ENCODE data around the gene POLR1A. TPM values are rescaled to one million over a fixed set of nuclear protein-coding genes. Genes with fewer than 3 reads are reported as not detected.

Gene POLR1A
- total and polyA plus RNA-seq, 2 of the 8 experiments (the other 6 are each of a cell fraction or from before 2014, with no cell fraction given): 8.9 to 58.1 TPM

GRCh38 chr2:86044045-86044444, 61.6 kb downstream of the POLR1A start:
- no peak overlapping the region for H2AFZ ChIP-seq (ENCODE audit: low read length)
- H4K20me1 ChIP-seq (replicated peaks in 1 of 2; ENCODE audit: control insufficient read depth in 1 of 2, insufficient read depth in 2 of 2, low read length in 2 of 2): peaks cover 5 to 6% of the 10 kb centered on the region in 2 experiments
- POLR2A ChIA-PET (ENCODE audit: partially characterized antibody): interaction anchor here (1.6 kb wide), 1 partner anchor 82 kb away, joined by 4 read pairs; no protein-coding TSS in a partner anchor
- H3K4me2 ChIP-seq (ENCODE audit: insufficient read depth in 1 of 2, low read depth in 2 of 2, low read length in 2 of 2): no peak overlapping the region
- H2BK120ac ChIP-seq (replicated peaks; ENCODE audit: low read depth, low read length): no peak overlapping the region
- no peak overlapping the region for H3K4me3 ChIP-seq (ENCODE audit: extremely low read depth in 1 of 4, insufficient read depth in 2 of 4, low read depth in 3 of 4, low read length in 4 of 4)
- CTCF ChIA-PET (ENCODE audit: partially characterized antibody): interaction anchor here (1.1 kb wide), 2 partner anchors 35 to 204 kb away, joined by 3 read pairs; no protein-coding TSS in a partner anchor
- H4K5ac ChIP-seq (ENCODE audit: insufficient read length, low read depth, low read length): no peak overlapping the region
- H3K4me1 ChIP-seq (replicated peaks in 1 of 4; ENCODE audit: control insufficient read depth in 3 of 4, insufficient read depth in 4 of 4, low read length in 3 of 4): no peaks in the 10 kb centered on the region
- peak overlapping the region; percentile 58; the same call in 1 of the 2 replicates for H4K8ac ChIP-seq (ENCODE audit: extremely low read depth, insufficient read depth, low read length)
- no peaks in the 10 kb centered on the region for H3K79me2 ChIP-seq (ENCODE audit: control insufficient read depth in 1 of 2, insufficient read depth in 2 of 2, low read length in 2 of 2)
- H2AK5ac ChIP-seq (ENCODE audit: low read depth, low read length): no peak overlapping the region
- no peak overlapping the region for H3K4ac ChIP-seq (replicated peaks; ENCODE audit: insufficient read length, low read depth, low read length)
- no peak overlapping the region for H3K9ac ChIP-seq (replicated peaks in 1 of 4; ENCODE audit: extremely low read depth in 1 of 4, low read depth in 3 of 4, low read length in 3 of 4)
- no peak overlapping the region for H2BK15ac ChIP-seq (ENCODE audit: low read length)
- H3K56ac ChIP-seq (replicated peaks; ENCODE audit: insufficient read length, low read depth, low read length): no peak overlapping the region
- no peak overlapping the region for H3K14ac ChIP-seq (ENCODE audit: insufficient read length)
- H2BK12ac ChIP-seq (ENCODE audit: low read depth, low read length): no peak overlapping the region
- H3K23me2 ChIP-seq (ENCODE audit: low read depth, low read length): no peaks in the 10 kb centered on the region
- H3K27ac ChIP-seq (ENCODE audit: low read depth, low read length): no peak overlapping the region
- 92% methylated on average over 12 of the region's 12 CpGs; no CpG with 5 or more reads in 1 of the 2 experiments for WGBS, 2 experiments (ENCODE audit: extremely low coverage in 1 of 2, insufficient coverage in 1 of 2, insufficient read length in 1 of 2, insufficient replicate concordance in 2 of 2, low coverage in 1 of 2, low lambda C conversion rate in 2 of 2, missing lambda C conversion rate in 1 of 2)
- no peaks in the 10 kb centered on the region for H3K9me3 ChIP-seq (ENCODE audit: insufficient read depth in 2 of 2, low read depth in 1 of 2, low read length in 1 of 2)
- H3K18ac ChIP-seq (ENCODE audit: extremely low read depth, low read length): no peak overlapping the region
- TF ChIP-seq CHD2 (IDR thresholded peaks at IDR 0.05; ENCODE audit: low read length) (no peak), EZH2 (IDR thresholded peaks at IDR 0.05; ENCODE audit: low read depth, low read length, severe bottlenecking) (no peak), TEAD4 (IDR thresholded peaks at IDR 0.05; ENCODE audit: low read depth, low read length) (no peak), BCL11A (IDR thresholded peaks at IDR 0.05; ENCODE audit: low read depth in 2 of 2, low read length in 2 of 2) (no peak), ATF2 (IDR thresholded peaks at IDR 0.05; ENCODE audit: low read length) (no peak), POLR2A (IDR thresholded peaks at IDR 0.05; ENCODE audit: control extremely low read depth in 1 of 2, low read depth in 2 of 2, low read length in 2 of 2) (no peak), SIX5 (IDR thresholded peaks at IDR 0.05; ENCODE audit: low read depth, low read length) (no peak)
- FAIRE-seq (no peak), DNase-seq (ENCODE audit: low read depth in 1 of 2, low spot score in 2 of 2) (no peak)
- peaks cover 40 to 91% (median 69%) of the 10 kb centered on the region in 4 experiments for H3K36me3 ChIP-seq (ENCODE audit: control insufficient read depth in 2 of 4, insufficient read depth in 4 of 4, low read length in 3 of 4)
- no peak overlapping the region for H2BK5ac ChIP-seq (ENCODE audit: low read depth, low read length)
- no peak overlapping the region for H3K23ac ChIP-seq (ENCODE audit: insufficient read length)
- H3K79me1 ChIP-seq (ENCODE audit: low read depth, low read length): no peaks in the 10 kb centered on the region
- H3K27me3 ChIP-seq (replicated peaks in 1 of 4; ENCODE audit: control insufficient read depth in 3 of 4, extremely low read depth in 1 of 4, insufficient read depth in 3 of 4, low read length in 3 of 4): no peaks in the 10 kb centered on the region
- H4K91ac ChIP-seq (replicated peaks; ENCODE audit: insufficient read length, low read length): no peak overlapping the region
- H2BK20ac ChIP-seq (ENCODE audit: low read length): no peak overlapping the region

Data from H1 (cell line).